Measurements from ENCODE around the gene PAN3. TPM values are rescaled to one million over a fixed set of nuclear protein-coding genes. Genes with fewer than 3 reads are reported as not detected.

Gene PAN3
- total RNA-seq, 4 donors from 2014 or later: 49.5 to 74.0 (median 54.4) TPM

DNA sequence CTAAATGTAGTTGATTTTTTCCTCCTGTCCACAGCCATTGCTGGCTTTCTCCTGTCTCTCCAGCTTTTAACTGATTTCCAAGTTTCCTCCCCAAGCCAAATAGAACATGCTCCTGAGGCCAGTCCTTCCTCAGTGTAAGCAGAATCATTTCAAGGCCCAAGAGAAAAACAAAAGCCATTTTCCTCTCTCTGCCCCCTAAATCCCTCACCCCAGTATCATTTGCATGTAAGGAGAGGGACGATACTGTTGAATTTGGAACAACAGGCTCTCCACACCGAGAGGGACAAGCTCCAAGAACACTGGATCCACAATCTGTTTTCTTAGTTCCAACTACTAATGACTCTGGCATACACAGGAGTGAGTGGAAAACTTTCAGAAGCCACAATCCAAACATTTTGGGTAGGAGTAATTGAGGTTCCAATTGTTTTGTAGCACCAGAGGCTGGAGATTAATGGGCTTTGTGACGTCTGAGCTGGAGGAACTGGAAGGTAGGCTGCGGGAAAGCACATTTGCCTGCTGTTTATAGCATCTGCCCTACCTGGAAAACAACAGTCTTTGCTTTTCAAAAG, 199.7 kb downstream of the PAN3 start:
- TF ChIP-seq, protein P1, sequence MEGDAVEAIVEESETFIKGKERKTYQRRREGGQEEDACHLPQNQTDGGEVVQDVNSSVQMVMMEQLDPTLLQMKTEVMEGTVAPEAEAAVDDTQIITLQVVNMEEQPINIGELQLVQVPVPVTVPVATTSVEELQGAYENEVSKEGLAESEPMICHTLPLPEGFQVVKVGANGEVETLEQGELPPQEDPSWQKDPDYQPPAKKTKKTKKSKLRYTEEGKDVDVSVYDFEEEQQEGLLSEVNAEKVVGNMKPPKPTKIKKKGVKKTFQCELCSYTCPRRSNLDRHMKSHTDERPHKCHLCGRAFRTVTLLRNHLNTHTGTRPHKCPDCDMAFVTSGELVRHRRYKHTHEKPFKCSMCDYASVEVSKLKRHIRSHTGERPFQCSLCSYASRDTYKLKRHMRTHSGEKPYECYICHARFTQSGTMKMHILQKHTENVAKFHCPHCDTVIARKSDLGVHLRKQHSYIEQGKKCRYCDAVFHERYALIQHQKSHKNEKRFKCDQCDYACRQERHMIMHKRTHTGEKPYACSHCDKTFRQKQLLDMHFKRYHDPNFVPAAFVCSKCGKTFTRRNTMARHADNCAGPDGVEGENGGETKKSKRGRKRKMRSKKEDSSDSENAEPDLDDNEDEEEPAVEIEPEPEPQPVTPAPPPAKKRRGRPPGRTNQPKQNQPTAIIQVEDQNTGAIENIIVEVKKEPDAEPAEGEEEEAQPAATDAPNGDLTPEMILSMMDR (IDR thresholded peaks at IDR 0.05): no peak
- TF ChIP-seq POLR2A (IDR thresholded peaks at IDR 0.05): no peak
- intact Hi-C loops (cut with DNase I): no loop called here
- DNase-seq: no peak
- 39 to 40% methylated on average over 4 of the region's 4 CpGs for WGBS, 2 donors
- H3K36me3 ChIP-seq: no peaks in the 10 kb centered on the region
- no peaks in the 10 kb centered on the region for H3K9me3 ChIP-seq
- H3K27me3 ChIP-seq: no peaks in the 10 kb centered on the region
- no peak overlapping the region for H3K4me3 ChIP-seq (replicated peaks in 1 of 3)
- no peak overlapping the region for H3K27ac ChIP-seq
- H3K4me1 ChIP-seq: peaks cover 8 to 10% of the 10 kb centered on the region in 2 donors

DNA sequence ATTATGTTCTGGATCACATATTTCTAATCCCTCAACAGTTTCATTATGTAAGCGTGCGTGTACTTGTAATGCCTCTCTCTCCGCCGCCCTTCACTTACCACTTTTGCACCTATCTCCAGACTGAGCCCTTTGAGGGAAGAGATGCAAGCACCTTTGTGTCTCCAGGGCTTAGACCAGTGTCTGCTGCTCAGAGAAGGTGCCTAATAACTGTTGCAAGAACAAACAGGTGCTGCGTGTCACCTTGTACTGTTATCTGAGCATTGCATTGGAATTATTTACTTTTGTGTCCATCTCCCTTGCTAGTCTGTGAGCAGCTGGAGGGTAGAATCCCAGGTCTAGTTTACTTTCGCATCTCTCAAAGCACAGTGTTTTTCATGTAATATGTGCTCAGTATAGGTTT, 200.4 kb downstream of the PAN3 start:
- DNase-seq: no peak
- TF ChIP-seq, protein P1 (IDR thresholded peaks at IDR 0.05): no peak
- TF ChIP-seq POLR2A (IDR thresholded peaks at IDR 0.05): no peak
- Histone ChIP-seq H3K27ac (no peak overlapping the region), H3K27me3 (no peaks in the 10 kb centered on the region), H3K36me3 (no peaks in the 10 kb centered on the region), H3K4me3 (replicated peaks in 1 of 3) (no peak overlapping the region), H3K4me1 (peaks cover 8 to 10% of the 10 kb centered on the region in 2 donors), H3K9me3 (no peaks in the 10 kb centered on the region)
- 76 to 79% methylated on average over 6 of the region's 6 CpGs for WGBS, 2 donors
- intact Hi-C loops (cut with DNase I): no loop called here

DNA sequence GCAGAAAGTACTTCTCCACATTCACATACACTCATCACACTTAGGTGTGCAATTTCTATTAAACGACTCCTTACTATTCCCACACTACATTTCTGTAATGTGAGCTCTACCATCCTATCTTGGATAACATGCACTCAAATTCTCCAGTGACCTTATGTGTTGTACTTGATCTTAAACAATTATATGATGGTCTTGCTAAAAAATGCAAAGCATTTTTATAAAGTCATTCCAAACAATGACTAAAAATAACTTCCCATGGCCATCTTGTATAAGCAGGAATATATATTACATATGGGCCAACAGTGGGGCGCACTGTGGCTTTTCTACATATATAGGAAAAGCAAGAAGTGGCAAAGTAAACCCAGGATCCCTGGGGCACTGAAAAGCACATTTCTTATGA, 201.1 kb downstream of the PAN3 start:
- H3K9me3 ChIP-seq: no peaks in the 10 kb centered on the region
- TF ChIP-seq, protein P1 (IDR thresholded peaks at IDR 0.05): no peak
- no peak for TF ChIP-seq POLR2A (IDR thresholded peaks at IDR 0.05)
- H3K27me3 ChIP-seq: no peaks in the 10 kb centered on the region
- 86 to 91% methylated on average over 2 of the region's 2 CpGs for WGBS, 2 donors
- H3K4me1 ChIP-seq: peaks cover 8 to 10% of the 10 kb centered on the region in 2 donors
- no peak overlapping the region for H3K4me3 ChIP-seq (replicated peaks in 1 of 3)
- intact Hi-C loops (cut with DNase I): no loop called here
- H3K27ac ChIP-seq: no peak overlapping the region
- H3K36me3 ChIP-seq: no peaks in the 10 kb centered on the region
- DNase-seq: no peak

DNA sequence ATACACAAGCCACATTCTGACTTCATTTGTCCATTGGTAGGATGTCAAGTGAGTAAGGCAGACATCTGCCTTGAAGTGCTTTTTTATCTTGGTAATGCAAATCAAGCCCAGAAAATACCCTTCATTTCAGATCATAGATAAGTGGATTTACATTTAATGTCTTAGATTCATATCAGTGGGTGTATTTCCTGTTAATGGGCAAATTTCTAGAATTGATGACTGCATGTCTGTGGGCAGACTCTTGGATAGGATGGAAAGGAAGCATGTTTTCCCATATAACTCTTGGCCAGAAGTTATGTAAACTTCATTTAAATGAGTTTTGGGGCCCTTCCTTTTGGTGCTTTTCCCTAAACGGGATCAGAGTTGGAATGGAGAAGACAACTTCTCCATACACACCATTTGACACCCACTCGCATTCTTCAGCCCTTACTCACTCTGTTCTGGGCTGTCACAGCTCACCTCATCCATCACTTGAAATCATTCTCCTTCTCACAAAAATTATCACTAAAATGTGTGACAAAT, 202.0 kb downstream of the PAN3 start:
- no peak for DNase-seq
- 79 to 83% methylated on average over 2 of the region's 2 CpGs for WGBS, 2 donors
- no peak overlapping the region for H3K27ac ChIP-seq
- H3K27me3 ChIP-seq: no peaks in the 10 kb centered on the region
- TF ChIP-seq, protein P1 (IDR thresholded peaks at IDR 0.05): no peak
- TF ChIP-seq POLR2A (IDR thresholded peaks at IDR 0.05): no peak
- H3K9me3 ChIP-seq: no peaks in the 10 kb centered on the region
- no peaks in the 10 kb centered on the region for H3K36me3 ChIP-seq
- intact Hi-C loops (cut with DNase I): no loop called here
- no peak overlapping the region for H3K4me3 ChIP-seq (replicated peaks in 1 of 3)
- H3K4me1 ChIP-seq: peaks cover 8 to 10% of the 10 kb centered on the region in 2 donors

DNA sequence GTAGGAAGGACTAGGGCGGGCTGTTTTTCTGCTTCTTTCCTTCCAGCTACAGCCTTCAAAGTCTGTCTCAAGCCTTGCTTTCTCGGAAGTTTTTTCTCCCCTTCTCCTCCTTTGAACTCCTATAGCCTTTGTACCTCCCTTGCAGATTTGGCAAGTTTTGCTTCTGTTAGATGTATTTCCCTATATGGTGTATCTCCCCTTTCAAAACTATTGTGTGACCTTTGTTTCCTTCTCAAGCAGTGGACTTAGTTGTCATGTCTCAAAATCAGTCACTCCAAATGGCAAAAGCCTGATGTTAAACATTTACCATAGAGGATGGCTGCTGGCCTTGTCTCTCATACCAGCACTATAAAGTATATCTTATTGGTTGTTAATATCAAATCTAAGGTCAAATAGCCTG, 203.9 kb downstream of the PAN3 start:
- Histone ChIP-seq H3K4me3 (replicated peaks in 1 of 3) (no peak overlapping the region), H3K9me3 (no peaks in the 10 kb centered on the region), H3K27me3 (no peaks in the 10 kb centered on the region), H3K27ac (no peak overlapping the region), H3K36me3 (no peaks in the 10 kb centered on the region), H3K4me1 (peaks cover 8 to 10% of the 10 kb centered on the region in 2 donors)
- TF ChIP-seq, protein P1 (IDR thresholded peaks at IDR 0.05): no peak
- no peak for TF ChIP-seq POLR2A (IDR thresholded peaks at IDR 0.05)
- intact Hi-C loops (cut with DNase I): no loop called here
- no peak for DNase-seq
- 84 to 93% methylated on average over 2 of the region's 2 CpGs for WGBS, 2 donors
